DOHH2 (cell line): ENCODE results near the gene FOXG1.

Experiments
- EZH2phosphoT487 ChIP-seq: fragments of 200-600 bp; sonication (generic); IDR thresholded peaks from 2 replicates; pipeline ENCODE4 v1.6.1; 2017; ENCODE audit warnings: borderline replicate concordance, mild to moderate bottlenecking, antibody characterized with exemption, low read length, moderate library complexity, mixed read lengths
- TF ChIP-seq, protein P1 (sequence below): fragments of 200-600 bp; sonication (generic); IDR thresholded peaks from one replicate; pipeline ENCODE4 v1.5.1; 2014; ENCODE audit warnings: antibody characterized with exemption, mild to moderate bottlenecking, low read depth, low read length; ENCODE audit not compliant: poor library complexity, severe bottlenecking

DNA sequence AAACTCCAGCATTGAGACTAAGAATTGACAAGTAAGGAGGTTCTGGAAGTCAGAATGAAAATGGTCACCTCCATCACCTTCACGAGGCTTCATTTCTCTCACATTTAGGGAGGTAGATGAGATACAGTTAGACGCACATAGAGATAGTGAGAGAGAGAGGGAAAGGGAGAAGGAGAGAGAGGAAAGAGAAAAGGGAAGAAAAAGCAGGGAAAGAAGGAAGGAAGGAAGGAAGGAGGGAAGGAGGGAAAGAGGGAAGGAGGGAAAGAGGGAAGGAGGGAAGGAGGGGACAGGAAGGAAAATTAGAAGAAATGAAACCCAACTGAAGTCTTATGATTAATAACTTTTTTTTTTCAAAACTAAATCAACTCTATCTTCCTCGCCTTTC, 10.7 kb upstream of the FOXG1 start:
- TF ChIP-seq, protein P1, sequence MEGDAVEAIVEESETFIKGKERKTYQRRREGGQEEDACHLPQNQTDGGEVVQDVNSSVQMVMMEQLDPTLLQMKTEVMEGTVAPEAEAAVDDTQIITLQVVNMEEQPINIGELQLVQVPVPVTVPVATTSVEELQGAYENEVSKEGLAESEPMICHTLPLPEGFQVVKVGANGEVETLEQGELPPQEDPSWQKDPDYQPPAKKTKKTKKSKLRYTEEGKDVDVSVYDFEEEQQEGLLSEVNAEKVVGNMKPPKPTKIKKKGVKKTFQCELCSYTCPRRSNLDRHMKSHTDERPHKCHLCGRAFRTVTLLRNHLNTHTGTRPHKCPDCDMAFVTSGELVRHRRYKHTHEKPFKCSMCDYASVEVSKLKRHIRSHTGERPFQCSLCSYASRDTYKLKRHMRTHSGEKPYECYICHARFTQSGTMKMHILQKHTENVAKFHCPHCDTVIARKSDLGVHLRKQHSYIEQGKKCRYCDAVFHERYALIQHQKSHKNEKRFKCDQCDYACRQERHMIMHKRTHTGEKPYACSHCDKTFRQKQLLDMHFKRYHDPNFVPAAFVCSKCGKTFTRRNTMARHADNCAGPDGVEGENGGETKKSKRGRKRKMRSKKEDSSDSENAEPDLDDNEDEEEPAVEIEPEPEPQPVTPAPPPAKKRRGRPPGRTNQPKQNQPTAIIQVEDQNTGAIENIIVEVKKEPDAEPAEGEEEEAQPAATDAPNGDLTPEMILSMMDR = no peak
- TF ChIP-seq EZH2phosphoT487 = no peak
